ENCODE measurements around the gene TRIM63.

Gene TRIM63

GRCh38 chr1:26070296-26070962, 3.0 kb upstream of the TRIM63 start:
- no peak overlapping the region for H3K4me3 ChIP-seq (ENCODE audit: low read depth, low read length)
- TF ChIP-seq CTCF (IDR thresholded peaks at IDR 0.05; ENCODE audit: insufficient read depth, low read depth, low read length, missing control alignments): no peak
- DNase-seq (ENCODE audit: low read depth): no peak

GRCh38 chr1:26069941-26070295, 2.5 kb upstream of the TRIM63 start:
- no peak for DNase-seq (ENCODE audit: low read depth)
- TF ChIP-seq CTCF (IDR thresholded peaks at IDR 0.05; ENCODE audit: insufficient read depth, low read depth, low read length, missing control alignments): no peak
- no peak overlapping the region for H3K4me3 ChIP-seq (ENCODE audit: low read depth, low read length)

- H3K4me3 ChIP-seq (ENCODE audit: low read depth, low read length): no peak overlapping the region
- no peak for DNase-seq (ENCODE audit: low read depth)
Observed at GRCh38 chr1:26066857-26067256, 573 bp downstream of the TRIM63 start.

GRCh38 chr1:26066160-26066559, 1.3 kb downstream of the TRIM63 start:
- H3K4me3 ChIP-seq (ENCODE audit: low read depth, low read length): no peak overlapping the region

More at GRCh38 chr1:26066857-26067256, 573 bp downstream of the TRIM63 start:
- no peak for TF ChIP-seq CTCF (IDR thresholded peaks at IDR 0.05; ENCODE audit: insufficient read depth, low read depth, low read length, missing control alignments)

GRCh38 chr1:26064553-26064952, 2.9 kb downstream of the TRIM63 start:
- H3K4me3 ChIP-seq (ENCODE audit: low read depth, low read length): no peak overlapping the region
- no peak for DNase-seq (ENCODE audit: low read depth)
- TF ChIP-seq CTCF (IDR thresholded peaks at IDR 0.05; ENCODE audit: insufficient read depth, low read depth, low read length, missing control alignments): no peak

More at GRCh38 chr1:26066160-26066559, 1.3 kb downstream of the TRIM63 start:
- no peak for DNase-seq (ENCODE audit: low read depth)
- no peak for TF ChIP-seq CTCF (IDR thresholded peaks at IDR 0.05; ENCODE audit: insufficient read depth, low read depth, low read length, missing control alignments)

- no peak for TF ChIP-seq CTCF (IDR thresholded peaks at IDR 0.05; ENCODE audit: insufficient read depth, low read depth, low read length, missing control alignments)
Observed at GRCh38 chr1:26060832-26061574, 6.4 kb downstream of the TRIM63 start.

More at GRCh38 chr1:26060832-26061574, 6.4 kb downstream of the TRIM63 start:
- DNase-seq (ENCODE audit: low read depth): no peak
- no peak overlapping the region for H3K4me3 ChIP-seq (ENCODE audit: low read depth, low read length)
